SK-N-SH (cell line): ENCODE measurements around the gene ATP2B3. TPM values are rescaled to one million over a fixed set of nuclear protein-coding genes. Genes with fewer than 3 reads are reported as not detected.

Source experiments
- CTCF ChIA-PET: fragments of 300-600, 350-600 bp; formaldehyde crosslinking; extraction: SDS; loops from one replicate; lab custom pipeline; 2021; lab: Yijun Ruan, JAX
- POLR2A ChIA-PET: fragments of 350-600 bp; sonication (Branson Sonifier 250); formaldehyde crosslinking; extraction: SDS; loops from one replicate; lab custom pipeline; 2020; ENCODE audit warnings: antibody characterized with exemption, inconsistent platforms; lab: Yijun Ruan, JAX
- DNase-seq: peaks from one replicate; pipeline ENCODE4 v3.0.0; 2012
- H2AFZ ChIP-seq: fragments of 200-600 bp; sonication (generic); 2 replicates; pipeline ENCODE4 v1.8.1; 2016; ENCODE audit warnings: antibody characterized with exemption, mild to moderate bottlenecking, low read depth
- H3F3A ChIP-seq: fragments of 200-600 bp; sonication (generic); replicated peaks from 2 replicates; pipeline ENCODE3; 2016; ENCODE audit warnings: antibody characterized with exemption, mild to moderate bottlenecking; ENCODE audit not compliant: insufficient read depth
- H3K27ac ChIP-seq, 2 experiments: fragments of 200-500 bp in 1 of 2; fragments of 200-600 bp in 1 of 2; sonication (Bioruptor generic) in 1 of 2; sonication (generic), shearing (Covaris generic) in 1 of 2; 2 replicates each; pipeline versions ENCODE4 v1.5.1 to v1.6.1; 2014 to 2016; ENCODE audit warnings: low read depth in 2 of 2, inconsistent platforms in 1 of 2, low read length in 1 of 2, mild to moderate bottlenecking in 1 of 2, mixed read lengths in 1 of 2
- H3K27me3 ChIP-seq: fragments of 200-600 bp; sonication (generic), shearing (Covaris generic); 2 replicates; pipeline ENCODE4 v1.6.1; 2016; ENCODE audit warnings: mixed run types; ENCODE audit not compliant: insufficient read depth
- H3K36me3 ChIP-seq, 2 experiments: fragments of 200-500 bp in 1 of 2; fragments of 200-600 bp in 1 of 2; sonication (Bioruptor generic) in 1 of 2; sonication (generic) in 1 of 2; replicated peaks in 1 of 2; 2 replicates each; pipeline versions ENCODE3 to v1.5.1; 2014 to 2016; ENCODE audit warnings: low read length in 1 of 2, mild to moderate bottlenecking in 1 of 2; ENCODE audit not compliant: insufficient read depth in 2 of 2, control insufficient read depth in 1 of 2
- H3K4me1 ChIP-seq, 2 experiments: fragments of 200-500 bp in 1 of 2; fragments of 200-600 bp in 1 of 2; sonication (Bioruptor generic) in 1 of 2; sonication (generic), shearing (Covaris generic) in 1 of 2; 2 replicates each; pipeline versions ENCODE4 v1.5.1 to v1.6.1; 2014 to 2016; ENCODE audit warnings: low read depth in 1 of 2, low read length in 1 of 2, mixed run types in 1 of 2; ENCODE audit not compliant: insufficient read depth in 2 of 2, control insufficient read depth in 1 of 2
- H3K4me2 ChIP-seq: fragments of 200-600 bp; sonication (generic), shearing (Covaris generic); 2 replicates; pipeline ENCODE4 v1.6.1; 2017; ENCODE audit warnings: mixed run types
- H3K4me3 ChIP-seq, 2 experiments: fragments of 200-500 bp in 1 of 2; fragments of 200-600 bp in 1 of 2; sonication (Bioruptor generic) in 1 of 2; sonication (generic), shearing (Covaris generic) in 1 of 2; 2 replicates each; pipeline versions ENCODE4 v1.5.1 to v1.8.1; 2014 to 2016; ENCODE audit warnings: low read depth in 2 of 2, inconsistent platforms in 1 of 2, low read length in 1 of 2, mild to moderate bottlenecking in 1 of 2, mixed read lengths in 1 of 2, moderate library complexity in 1 of 2
- H3K79me2 ChIP-seq: fragments of 200-600 bp; sonication (generic); 2 replicates; pipeline ENCODE4 v1.8.1; 2017; ENCODE audit warnings: mild to moderate bottlenecking; ENCODE audit not compliant: insufficient read depth
- H3K9ac ChIP-seq: fragments of 200-600 bp; sonication (generic); 2 replicates; pipeline ENCODE4 v1.6.1; 2017; ENCODE audit warnings: mixed run types
- H3K9me2 ChIP-seq: fragments of 200-600 bp; sonication (generic); 2 replicates; pipeline ENCODE4 v1.6.1; 2017; ENCODE audit warnings: mixed run types
- H3K9me3 ChIP-seq: fragments of 200-600 bp; sonication (generic); 2 replicates; pipeline ENCODE4 v1.6.1; 2017; ENCODE audit warnings: mixed run types, mild to moderate bottlenecking, moderate library complexity
- H4K20me1 ChIP-seq: fragments of 200-600 bp; sonication (generic); 2 replicates; pipeline ENCODE4 v1.6.1; 2017; ENCODE audit warnings: mild to moderate bottlenecking, mixed run types; ENCODE audit not compliant: insufficient read depth
- EP300 ChIP-seq, 2 experiments: IDR thresholded peaks; 2 replicates each; pipeline versions ENCODE4 v1.4.0 to v1.6.1; 2012; ENCODE audit warnings: borderline replicate concordance in 1 of 2, low read depth in 1 of 2, low read length in 1 of 2
- FOXM1 ChIP-seq: IDR thresholded peaks from 2 replicates; pipeline ENCODE4 v1.4.0; 2012; ENCODE audit warnings: low read depth, mild to moderate bottlenecking
- GABPA ChIP-seq: IDR thresholded peaks from 2 replicates; pipeline ENCODE4 v1.4.0; 2012; ENCODE audit warnings: low read depth, mild to moderate bottlenecking
- MXI1 ChIP-seq: IDR thresholded peaks from 2 replicates; pipeline ENCODE4 v1.6.1; 2012; ENCODE audit warnings: mild to moderate bottlenecking, low read depth, low read length, improper control_type of control experiment
- NRF1 ChIP-seq: IDR thresholded peaks from 2 replicates; pipeline ENCODE4 v1.6.1; 2012; ENCODE audit warnings: low read depth, mild to moderate bottlenecking, low read length
- POLR2AphosphoS5 ChIP-seq: IDR thresholded peaks from 2 replicates; pipeline ENCODE4 v1.6.1; 2012; ENCODE audit warnings: low read depth, low read length
- RAD21 ChIP-seq: IDR thresholded peaks from 2 replicates; pipeline ENCODE4 v1.6.1; 2012; ENCODE audit warnings: mild to moderate bottlenecking, low read length
- RCOR1 ChIP-seq: fragments of 150-350 bp; IDR thresholded peaks from 2 replicates; pipeline ENCODE4 v1.6.1; 2017; ENCODE audit warnings: antibody characterized with exemption, low read length
- RXRA ChIP-seq: IDR thresholded peaks from 2 replicates; pipeline ENCODE4 v1.4.0; 2012; ENCODE audit warnings: low read depth, mild to moderate bottlenecking, borderline replicate concordance
- SIN3A ChIP-seq: IDR thresholded peaks from 2 replicates; pipeline ENCODE4 v1.6.1; 2012; ENCODE audit warnings: low read depth, mild to moderate bottlenecking, low read length, moderate library complexity, borderline replicate concordance
- WGBS: methylation state at CpG from one replicate; pipeline ENCODE4 v1.1.6; 2017; ENCODE audit warnings: low lambda C conversion rate; 5-methylcytosine and 5-hydroxymethylcytosine counted together
- polyA plus RNA-seq, 3 experiments: library from polyadenylated mRNA; depleted of rRNA; stranded (reverse); fragments of >200 nt; gene quantifications; 2 replicates each; pipeline ENCODE4 v1.2.3, GENCODE V29; 2012
- TF ChIP-seq, protein P1 (sequence below): fragments of 150-350 bp; IDR thresholded peaks from 2 replicates; pipeline ENCODE4 v1.6.1; 2016; ENCODE audit warnings: mild to moderate bottlenecking, low read depth, low read length
- TF ChIP-seq, protein P2 (sequence below): IDR thresholded peaks from 2 replicates; pipeline ENCODE4 v1.4.0; 2012; ENCODE audit warnings: low read depth, borderline replicate concordance

ATP2B3 gene
- polyA plus RNA-seq, 1 of the 3 experiments (the other 2 are of a cell fraction): 0.16 TPM

DNA sequence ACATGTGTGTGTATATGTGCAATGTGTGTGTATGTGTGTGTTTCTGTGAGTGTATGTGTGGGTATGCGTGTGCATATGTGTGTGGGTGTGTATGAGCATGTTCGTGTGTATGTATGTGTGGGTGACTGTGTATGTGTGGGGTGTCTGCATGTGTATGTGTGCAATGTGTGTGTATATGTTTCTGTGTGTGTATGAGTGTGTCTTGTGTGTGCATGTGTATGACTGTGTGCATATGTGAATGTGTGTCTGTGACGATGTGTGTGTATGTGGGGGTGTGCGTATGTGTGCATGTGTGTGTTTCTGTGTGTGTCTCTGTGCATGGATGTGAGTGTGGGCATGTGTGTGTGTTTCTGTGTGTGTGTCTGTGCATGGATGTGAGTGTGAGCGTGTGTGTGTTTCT lies 4.2 kb upstream of the ATP2B3 start:
- Histone ChIP-seq H3K79me2 (no peaks in the 10 kb centered on the region), H3F3A (peaks cover 5% of the 10 kb centered on the region), H3K36me3 (no peaks in the 10 kb centered on the region), H3K9me3 (no peaks in the 10 kb centered on the region), H3K4me1 (no peaks in the 10 kb centered on the region; a peak in 1 of 4 replicates), H3K4me2 (no peak overlapping the region), H3K27me3 (peaks cover 11% of the 10 kb centered on the region; the same call in 1 of the 2 replicates), H3K27ac (no peak overlapping the region), H3K9me2 (no peaks in the 10 kb centered on the region), H3K4me3 (no peak overlapping the region), H3K9ac (no peak overlapping the region), H2AFZ (no peak overlapping the region), H4K20me1 (no peaks in the 10 kb centered on the region)
- ChIA-PET POLR2A (no interaction called here), CTCF (interaction anchor here (0.7 kb wide), 1 partner anchor 132 kb away, joined by 3 read pairs; no protein-coding TSS in a partner anchor)
- no peak for DNase-seq
- 41% methylated on average over 5 of the region's 5 CpGs for WGBS
- TF ChIP-seq, protein P1, sequence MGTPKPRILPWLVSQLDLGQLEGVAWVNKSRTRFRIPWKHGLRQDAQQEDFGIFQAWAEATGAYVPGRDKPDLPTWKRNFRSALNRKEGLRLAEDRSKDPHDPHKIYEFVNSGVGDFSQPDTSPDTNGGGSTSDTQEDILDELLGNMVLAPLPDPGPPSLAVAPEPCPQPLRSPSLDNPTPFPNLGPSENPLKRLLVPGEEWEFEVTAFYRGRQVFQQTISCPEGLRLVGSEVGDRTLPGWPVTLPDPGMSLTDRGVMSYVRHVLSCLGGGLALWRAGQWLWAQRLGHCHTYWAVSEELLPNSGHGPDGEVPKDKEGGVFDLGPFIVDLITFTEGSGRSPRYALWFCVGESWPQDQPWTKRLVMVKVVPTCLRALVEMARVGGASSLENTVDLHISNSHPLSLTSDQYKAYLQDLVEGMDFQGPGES: no peak
- TF ChIP-seq NRF1 (no peak), MXI1 (no peak), POLR2AphosphoS5 (no peak), SIN3A (no peak), FOXM1 (no peak), RAD21 (no peak), GABPA (no peak)

DNA sequence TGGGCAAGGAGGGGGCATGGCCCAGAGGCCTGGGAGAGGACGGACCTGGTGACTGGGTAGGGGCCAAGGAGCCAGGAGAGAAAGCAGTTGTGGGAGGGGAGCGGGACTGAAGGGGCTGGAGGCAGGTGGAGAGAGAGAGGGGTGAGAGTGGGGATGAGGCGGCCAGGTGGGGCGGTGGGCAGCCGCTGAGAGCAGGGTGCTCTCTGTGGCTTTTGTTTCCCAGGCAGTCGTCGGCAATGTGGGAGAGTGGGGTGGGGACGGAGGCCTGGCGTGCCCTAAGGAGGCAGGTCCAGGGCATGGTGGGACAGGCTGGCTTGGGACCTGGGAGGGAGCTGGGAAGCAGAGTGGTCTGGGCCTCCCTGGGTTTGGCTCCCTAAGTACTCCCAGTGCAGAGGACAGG lies 3.2 kb upstream of the ATP2B3 start:
- Histone ChIP-seq H3K4me3 (no peak overlapping the region), H3K4me1 (peaks cover 0 to 4% of the 10 kb centered on the region in 2 experiments; a peak in 1 of 4 replicates), H4K20me1 (no peaks in the 10 kb centered on the region), H3K27me3 (peaks cover 21% of the 10 kb centered on the region; the same call in 1 of the 2 replicates), H3K9ac (no peak overlapping the region), H3K36me3 (no peaks in the 10 kb centered on the region), H3K27ac (no peak overlapping the region), H2AFZ (no peak overlapping the region), H3K9me2 (no peaks in the 10 kb centered on the region), H3K79me2 (no peaks in the 10 kb centered on the region), H3K4me2 (no peak overlapping the region), H3F3A (peaks cover 5% of the 10 kb centered on the region), H3K9me3 (no peaks in the 10 kb centered on the region)
- TF ChIP-seq RXRA: no peak
- no peak for TF ChIP-seq EP300 (IDR thresholded peaks at IDR 0.05; ENCODE audit: borderline replicate concordance in 1 of 2, low read depth in 1 of 2, low read length in 1 of 2)
- POLR2A ChIA-PET: no interaction called here
- WGBS: 67% methylated on average over 5 of the region's 9 CpGs
- no peak for DNase-seq
- CTCF ChIA-PET: interaction anchor here (1.7 to 2.3 kb wide), 2 partner anchors 43 to 53 kb away, joined by 4 to 7 read pairs; partner anchors contain the start of gene HAUS7

DNA sequence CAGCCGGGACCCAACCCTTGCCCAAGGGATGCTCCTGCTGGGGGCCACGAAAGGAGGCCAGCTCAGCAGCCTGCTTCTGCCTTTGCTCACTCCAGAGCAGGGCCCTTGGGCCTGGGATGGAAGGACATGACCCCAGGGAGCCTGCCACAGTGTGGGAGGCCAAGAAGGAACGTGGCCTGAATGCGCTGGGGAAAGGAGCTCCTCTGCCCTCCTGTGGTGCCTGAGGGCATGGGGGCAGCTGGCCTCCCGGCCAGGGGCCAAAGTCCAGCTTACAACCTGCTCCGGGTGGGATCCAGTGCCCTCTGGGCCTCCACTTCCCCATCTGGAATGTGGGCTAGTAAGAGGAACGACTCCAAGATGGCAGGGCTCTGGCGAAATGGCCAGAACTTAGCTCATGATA lies 2.0 kb upstream of the ATP2B3 start:
- H3K9me3 ChIP-seq: no peaks in the 10 kb centered on the region
- peaks cover 0 to 5% of the 10 kb centered on the region in 2 experiments; a peak in 2 of 4 replicates for H3K4me1 ChIP-seq
- H3K4me3 ChIP-seq: no peak overlapping the region
- H3F3A ChIP-seq: peaks cover 5% of the 10 kb centered on the region
- peaks cover 25% of the 10 kb centered on the region; the same call in 1 of the 2 replicates for H3K27me3 ChIP-seq
- no peak overlapping the region for H3K4me2 ChIP-seq
- no peaks in the 10 kb centered on the region for H4K20me1 ChIP-seq
- ChIA-PET CTCF (interaction anchor here (1.7 to 4.3 kb wide), 3 partner anchors 9 to 54 kb away, joined by 4 to 23 read pairs (median 7); partner anchors contain the start of gene HAUS7), POLR2A (no interaction called here)
- H3K27ac ChIP-seq: no peak overlapping the region
- no peaks in the 10 kb centered on the region for H3K36me3 ChIP-seq
- no peaks in the 10 kb centered on the region for H3K9me2 ChIP-seq
- WGBS: 44% methylated on average over 6 of the region's 8 CpGs
- H2AFZ ChIP-seq: no peak overlapping the region
- no peaks in the 10 kb centered on the region for H3K79me2 ChIP-seq
- no peak for TF ChIP-seq NRF1
- TF ChIP-seq, protein P2, sequence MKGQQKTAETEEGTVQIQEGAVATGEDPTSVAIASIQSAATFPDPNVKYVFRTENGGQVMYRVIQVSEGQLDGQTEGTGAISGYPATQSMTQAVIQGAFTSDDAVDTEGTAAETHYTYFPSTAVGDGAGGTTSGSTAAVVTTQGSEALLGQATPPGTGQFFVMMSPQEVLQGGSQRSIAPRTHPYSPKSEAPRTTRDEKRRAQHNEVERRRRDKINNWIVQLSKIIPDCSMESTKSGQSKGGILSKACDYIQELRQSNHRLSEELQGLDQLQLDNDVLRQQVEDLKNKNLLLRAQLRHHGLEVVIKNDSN: no peak
- no peak for TF ChIP-seq RCOR1
- DNase-seq: no peak
- H3K9ac ChIP-seq: no peak overlapping the region
